Measurements from ENCODE around the gene OBSL1.
A peak's percentile ranks its signal among the peaks of the same experiment; 100 is the strongest.

Gene OBSL1

GRCh38 chr2:219571311-219572236 lies at the start of gene OBSL1:
OBSL1 (minus strand) TSS chr2:219571539; CDS start chr2:219571232, 307 bp downstream.
- DNase-seq (ENCODE audit: low read depth), result no peak

GRCh38 chr2:219620546-219620945 lies 49.2 kb upstream of the OBSL1 start:
- no peak for DNase-seq (ENCODE audit: low read depth)

GRCh38 chr2:219619235-219619634 lies 47.9 kb upstream of the OBSL1 start:
- no peak for DNase-seq (ENCODE audit: low read depth)

- DNase-seq (ENCODE audit: low read depth), result no peak
These were observed 47.4 kb upstream of the OBSL1 start for GRCh38 chr2:219618733-219619122.

- no peak for DNase-seq (ENCODE audit: low read depth)
These were observed 45.2 kb upstream of the OBSL1 start for GRCh38 chr2:219616550-219616949.

- DNase-seq (ENCODE audit: low read depth), result no peak
These were observed 44.6 kb upstream of the OBSL1 start for GRCh38 chr2:219615894-219616293.

- DNase-seq (ENCODE audit: low read depth), result no peak
These were observed 43.7 kb upstream of the OBSL1 start for GRCh38 chr2:219615036-219615435.

- no peak for DNase-seq (ENCODE audit: low read depth)
These were observed 42.9 kb upstream of the OBSL1 start for GRCh38 chr2:219614076-219614860.

GRCh38 chr2:219613461-219614070 lies 42.2 kb upstream of the OBSL1 start:
- no peak for DNase-seq (ENCODE audit: low read depth)

- no peak for DNase-seq (ENCODE audit: low read depth)
These were observed 41.4 kb upstream of the OBSL1 start for GRCh38 chr2:219612577-219613286.

- DNase-seq (ENCODE audit: low read depth), result no peak
These were observed 40.7 kb upstream of the OBSL1 start for GRCh38 chr2:219611866-219612576.

GRCh38 chr2:219611306-219611705 lies 40.0 kb upstream of the OBSL1 start:
- DNase-seq (ENCODE audit: low read depth), result no peak

GRCh38 chr2:219609149-219609750 lies 37.9 kb upstream of the OBSL1 start:
- DNase-seq (ENCODE audit: low read depth), result no peak

- DNase-seq (ENCODE audit: low read depth), result no peak
These were observed 37.1 kb upstream of the OBSL1 start for GRCh38 chr2:219608399-219608964.

GRCh38 chr2:219607931-219608330 lies 36.6 kb upstream of the OBSL1 start:
- DNase-seq (ENCODE audit: low read depth), result no peak

- DNase-seq (ENCODE audit: low read depth), result no peak
These were observed 34.2 kb upstream of the OBSL1 start for GRCh38 chr2:219605607-219605954.

GRCh38 chr2:219603771-219604170 lies 32.4 kb upstream of the OBSL1 start:
- DNase-seq (ENCODE audit: low read depth), result no peak

- DNase-seq (ENCODE audit: low read depth), result no peak
These were observed 27.2 kb upstream of the OBSL1 start for GRCh38 chr2:219598308-219599078.

- DNase-seq (ENCODE audit: low read depth), result peak; percentile 89
These were observed 26.4 kb upstream of the OBSL1 start, which contains the start of gene STK11IP for GRCh38 chr2:219597552-219598307. STK11IP (plus strand) TSS chr2:219597857; CDS start chr2:219598120, 263 bp downstream.
